Measurements from ENCODE around the gene TTL.

DNA sequence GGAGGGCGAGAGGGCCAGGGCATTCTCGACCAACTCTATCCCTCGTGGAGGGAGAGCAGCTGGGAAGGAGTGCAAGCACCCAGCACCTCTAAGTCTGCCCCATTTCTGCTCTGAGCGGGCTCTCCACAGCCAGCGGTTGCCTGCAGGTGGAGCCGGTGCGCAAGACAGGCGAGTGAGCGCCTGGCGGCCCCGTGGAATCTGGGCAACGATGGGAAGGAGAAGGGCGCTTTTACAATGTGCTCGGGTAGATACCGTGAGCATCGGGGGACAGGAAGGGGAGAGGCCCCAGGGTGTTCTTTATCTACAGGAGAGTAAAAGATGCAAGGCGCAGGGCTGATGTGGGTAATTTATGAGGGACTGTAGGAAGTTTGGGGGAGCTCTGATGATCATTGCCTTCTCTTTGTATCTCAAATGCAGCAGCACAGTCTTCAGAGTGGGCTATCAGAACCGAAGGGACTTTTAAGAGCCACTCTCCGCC lies 867 bp upstream of the TTL start:
- TF ChIP-seq, protein P1, sequence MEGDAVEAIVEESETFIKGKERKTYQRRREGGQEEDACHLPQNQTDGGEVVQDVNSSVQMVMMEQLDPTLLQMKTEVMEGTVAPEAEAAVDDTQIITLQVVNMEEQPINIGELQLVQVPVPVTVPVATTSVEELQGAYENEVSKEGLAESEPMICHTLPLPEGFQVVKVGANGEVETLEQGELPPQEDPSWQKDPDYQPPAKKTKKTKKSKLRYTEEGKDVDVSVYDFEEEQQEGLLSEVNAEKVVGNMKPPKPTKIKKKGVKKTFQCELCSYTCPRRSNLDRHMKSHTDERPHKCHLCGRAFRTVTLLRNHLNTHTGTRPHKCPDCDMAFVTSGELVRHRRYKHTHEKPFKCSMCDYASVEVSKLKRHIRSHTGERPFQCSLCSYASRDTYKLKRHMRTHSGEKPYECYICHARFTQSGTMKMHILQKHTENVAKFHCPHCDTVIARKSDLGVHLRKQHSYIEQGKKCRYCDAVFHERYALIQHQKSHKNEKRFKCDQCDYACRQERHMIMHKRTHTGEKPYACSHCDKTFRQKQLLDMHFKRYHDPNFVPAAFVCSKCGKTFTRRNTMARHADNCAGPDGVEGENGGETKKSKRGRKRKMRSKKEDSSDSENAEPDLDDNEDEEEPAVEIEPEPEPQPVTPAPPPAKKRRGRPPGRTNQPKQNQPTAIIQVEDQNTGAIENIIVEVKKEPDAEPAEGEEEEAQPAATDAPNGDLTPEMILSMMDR (IDR thresholded peaks at IDR 0.05) = peak; percentile 95
- no peak for TF ChIP-seq POLR2AphosphoS5 (IDR thresholded peaks at IDR 0.05; ENCODE audit: low read depth, low read length)
- TF ChIP-seq, protein P2, sequence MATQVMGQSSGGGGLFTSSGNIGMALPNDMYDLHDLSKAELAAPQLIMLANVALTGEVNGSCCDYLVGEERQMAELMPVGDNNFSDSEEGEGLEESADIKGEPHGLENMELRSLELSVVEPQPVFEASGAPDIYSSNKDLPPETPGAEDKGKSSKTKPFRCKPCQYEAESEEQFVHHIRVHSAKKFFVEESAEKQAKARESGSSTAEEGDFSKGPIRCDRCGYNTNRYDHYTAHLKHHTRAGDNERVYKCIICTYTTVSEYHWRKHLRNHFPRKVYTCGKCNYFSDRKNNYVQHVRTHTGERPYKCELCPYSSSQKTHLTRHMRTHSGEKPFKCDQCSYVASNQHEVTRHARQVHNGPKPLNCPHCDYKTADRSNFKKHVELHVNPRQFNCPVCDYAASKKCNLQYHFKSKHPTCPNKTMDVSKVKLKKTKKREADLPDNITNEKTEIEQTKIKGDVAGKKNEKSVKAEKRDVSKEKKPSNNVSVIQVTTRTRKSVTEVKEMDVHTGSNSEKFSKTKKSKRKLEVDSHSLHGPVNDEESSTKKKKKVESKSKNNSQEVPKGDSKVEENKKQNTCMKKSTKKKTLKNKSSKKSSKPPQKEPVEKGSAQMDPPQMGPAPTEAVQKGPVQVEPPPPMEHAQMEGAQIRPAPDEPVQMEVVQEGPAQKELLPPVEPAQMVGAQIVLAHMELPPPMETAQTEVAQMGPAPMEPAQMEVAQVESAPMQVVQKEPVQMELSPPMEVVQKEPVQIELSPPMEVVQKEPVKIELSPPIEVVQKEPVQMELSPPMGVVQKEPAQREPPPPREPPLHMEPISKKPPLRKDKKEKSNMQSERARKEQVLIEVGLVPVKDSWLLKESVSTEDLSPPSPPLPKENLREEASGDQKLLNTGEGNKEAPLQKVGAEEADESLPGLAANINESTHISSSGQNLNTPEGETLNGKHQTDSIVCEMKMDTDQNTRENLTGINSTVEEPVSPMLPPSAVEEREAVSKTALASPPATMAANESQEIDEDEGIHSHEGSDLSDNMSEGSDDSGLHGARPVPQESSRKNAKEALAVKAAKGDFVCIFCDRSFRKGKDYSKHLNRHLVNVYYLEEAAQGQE (IDR thresholded peaks at IDR 0.05; ENCODE audit: insufficient read depth in 1 of 2, low read depth in 2 of 2, low read length in 1 of 2) = no peak
- 0 out of 2 replicates have a peak, but pooled peaks have one; percentile 60 for TF ChIP-seq SIN3A (IDR thresholded peaks at IDR 0.05; ENCODE audit: borderline replicate concordance, insufficient read depth, low read depth, low read length)
